BLaER1 (cell line): ENCODE measurements around the gene GRSF1.
"Not testable (repeated sequence)": the region's sequence is repeated elsewhere in the genome, so short reads cannot be mapped to it uniquely, and the experiment has no call there.

Experiments
- H3K27ac ChIP-seq: shearing (Covaris generic); formaldehyde crosslinking; 2 replicates; pipeline ENCODE4 v1.8.1; 2022
- H3K27me3 ChIP-seq: shearing (Covaris generic); formaldehyde crosslinking; 2 replicates; pipeline ENCODE4 v1.8.1; 2022
- H3K36me3 ChIP-seq: shearing (Covaris generic); formaldehyde crosslinking; 2 replicates; pipeline ENCODE4 v1.8.1; 2022
- H3K4me1 ChIP-seq: shearing (Covaris generic); formaldehyde crosslinking; 2 replicates; pipeline ENCODE4 v1.8.1; 2022
- H3K4me2 ChIP-seq: shearing (Covaris generic); formaldehyde crosslinking; 2 replicates; pipeline ENCODE4 v1.8.1; 2022
- H3K4me3 ChIP-seq: shearing (Covaris generic); formaldehyde crosslinking; 2 replicates; pipeline ENCODE4 v1.8.1; 2022
- H3K9ac ChIP-seq: shearing (Covaris generic); formaldehyde crosslinking; 2 replicates; pipeline ENCODE4 v1.8.1; 2022
- H3K9me3 ChIP-seq: shearing (Covaris generic); formaldehyde crosslinking; 2 replicates; pipeline ENCODE4 v1.8.1; 2022
- H4K20me1 ChIP-seq: shearing (Covaris generic); formaldehyde crosslinking; 2 replicates; pipeline ENCODE4 v1.8.1; 2022
- Cebpa-rat ChIP-seq: shearing (Covaris generic); IDR thresholded peaks from 2 replicates; pipeline ENCODE4 v1.8.1; 2022

GRSF1 gene

GRCh38 chr4:70808151-70808550 lies 31.5 kb downstream of the GRSF1 start:
- no peaks in the 10 kb centered on the region for H4K20me1 ChIP-seq
- 0 out of 2 replicates have a peak, but pooled peaks cover 5% of the 10 kb centered on the region for H3K36me3 ChIP-seq
- H3K27me3 ChIP-seq = no peaks in the 10 kb centered on the region
- no peak overlapping the region for H3K4me3 ChIP-seq
- H3K9ac ChIP-seq = no peak overlapping the region
- TF ChIP-seq Cebpa-rat = no peak
- H3K9me3 ChIP-seq = no peaks in the 10 kb centered on the region
- H3K27ac ChIP-seq = no peak overlapping the region
- no peaks in the 10 kb centered on the region for H3K4me1 ChIP-seq
- no peak overlapping the region for H3K4me2 ChIP-seq

- H3K4me2 ChIP-seq = no peak overlapping the region
- no peak overlapping the region for H3K9ac ChIP-seq
- no peak overlapping the region for H3K4me3 ChIP-seq
- no peaks in the 10 kb centered on the region for H3K27me3 ChIP-seq
- H3K4me1 ChIP-seq = no peaks in the 10 kb centered on the region
- peaks cover 13% of the 10 kb centered on the region; the same call in 1 of the 2 replicates for H3K36me3 ChIP-seq
- no peaks in the 10 kb centered on the region for H3K9me3 ChIP-seq
- no peak overlapping the region for H3K27ac ChIP-seq
- no peak for TF ChIP-seq Cebpa-rat
- no peaks in the 10 kb centered on the region for H4K20me1 ChIP-seq
These were observed 36.6 kb downstream of the GRSF1 start for GRCh38 chr4:70802928-70803580.

- no peaks in the 10 kb centered on the region for H3K4me1 ChIP-seq
- H3K4me3 ChIP-seq = no peak overlapping the region
- no peak overlapping the region for H3K9ac ChIP-seq
- TF ChIP-seq Cebpa-rat = no peak
- no peaks in the 10 kb centered on the region for H3K9me3 ChIP-seq
- no peaks in the 10 kb centered on the region for H3K27me3 ChIP-seq
- H4K20me1 ChIP-seq = no peaks in the 10 kb centered on the region
- H3K4me2 ChIP-seq = no peak overlapping the region
- H3K27ac ChIP-seq = no peak overlapping the region
- H3K36me3 ChIP-seq = peaks cover 17% of the 10 kb centered on the region
These were observed 38.4 kb downstream of the GRSF1 start for GRCh38 chr4:70801265-70801809.

GRCh38 chr4:70793626-70794025 lies 46.1 kb downstream of the GRSF1 start:
- H3K36me3 ChIP-seq = peaks cover 30% of the 10 kb centered on the region
- no peak overlapping the region for H3K27ac ChIP-seq

GRCh38 chr4:70788733-70789132 lies 51.0 kb downstream of the GRSF1 start:
- no peak overlapping the region for H3K4me3 ChIP-seq
- no peak overlapping the region for H3K9ac ChIP-seq
- TF ChIP-seq Cebpa-rat = no peak
- no peak overlapping the region for H3K27ac ChIP-seq
- H3K27me3 ChIP-seq = no peaks in the 10 kb centered on the region
- H4K20me1 ChIP-seq = no peaks in the 10 kb centered on the region
- H3K4me2 ChIP-seq = no peak overlapping the region
- H3K4me1 ChIP-seq = peaks cover 3% of the 10 kb centered on the region; the same call in 1 of the 2 replicates
- peaks cover 33% of the 10 kb centered on the region for H3K36me3 ChIP-seq
- no peaks in the 10 kb centered on the region for H3K9me3 ChIP-seq

More at GRCh38 chr4:70793626-70794025, 46.1 kb downstream of the GRSF1 start:
- H3K27me3 ChIP-seq = no peaks in the 10 kb centered on the region
- H3K4me2 ChIP-seq = no peak overlapping the region
- peaks cover 3% of the 10 kb centered on the region; the same call in 1 of the 2 replicates for H3K4me1 ChIP-seq
- no peaks in the 10 kb centered on the region for H4K20me1 ChIP-seq
- H3K4me3 ChIP-seq = no peak overlapping the region
- H3K9ac ChIP-seq = no peak overlapping the region
- TF ChIP-seq Cebpa-rat = no peak
- 0 out of 2 replicates have a peak, but pooled peaks cover 4% of the 10 kb centered on the region for H3K9me3 ChIP-seq

- no peak overlapping the region for H3K9ac ChIP-seq
- peaks cover 3% of the 10 kb centered on the region; the same call in 1 of the 2 replicates for H3K4me1 ChIP-seq
- no peaks in the 10 kb centered on the region for H4K20me1 ChIP-seq
- H3K27ac ChIP-seq = no peak overlapping the region
- no peak overlapping the region for H3K4me3 ChIP-seq
- H3K9me3 ChIP-seq = no peaks in the 10 kb centered on the region
- no peak overlapping the region for H3K4me2 ChIP-seq
- peaks cover 29% of the 10 kb centered on the region for H3K36me3 ChIP-seq
- no peaks in the 10 kb centered on the region for H3K27me3 ChIP-seq
- TF ChIP-seq Cebpa-rat = no peak
These were observed 52.2 kb downstream of the GRSF1 start for GRCh38 chr4:70787496-70787895.

- H3K9me3 ChIP-seq = no peaks in the 10 kb centered on the region
- H4K20me1 ChIP-seq = no peaks in the 10 kb centered on the region
- no peaks in the 10 kb centered on the region for H3K4me1 ChIP-seq
- no peak overlapping the region for H3K9ac ChIP-seq
- H3K4me3 ChIP-seq = no peak overlapping the region
- no peak overlapping the region for H3K27ac ChIP-seq
- H3K36me3 ChIP-seq = peaks cover 48% of the 10 kb centered on the region
- H3K27me3 ChIP-seq = no peaks in the 10 kb centered on the region
- no peak overlapping the region for H3K4me2 ChIP-seq
- no peak for TF ChIP-seq Cebpa-rat
These were observed 56.6 kb downstream of the GRSF1 start for GRCh38 chr4:70783096-70783495.

- no peak for TF ChIP-seq Cebpa-rat
- Histone ChIP-seq H3K27me3 (no peaks in the 10 kb centered on the region), H3K4me2 (no peak overlapping the region), H3K4me1 (no peaks in the 10 kb centered on the region), H3K4me3 (no peak overlapping the region), H4K20me1 (no peaks in the 10 kb centered on the region), H3K36me3 (peaks cover 36% of the 10 kb centered on the region), H3K9ac (no peak overlapping the region), H3K27ac (no peak overlapping the region), H3K9me3 (no peaks in the 10 kb centered on the region)
These were observed 60.7 kb downstream of the GRSF1 start for GRCh38 chr4:70778888-70779422.

- Histone ChIP-seq H3K27me3 (no peaks in the 10 kb centered on the region), H3K27ac (no peak overlapping the region), H4K20me1 (no peaks in the 10 kb centered on the region), H3K9ac (no peak overlapping the region), H3K4me2 (no peak overlapping the region), H3K36me3 (peaks cover 40% of the 10 kb centered on the region), H3K4me3 (no peak overlapping the region), H3K9me3 (no peaks in the 10 kb centered on the region), H3K4me1 (no peaks in the 10 kb centered on the region)
- TF ChIP-seq Cebpa-rat = no peak
These were observed 66.6 kb downstream of the GRSF1 start for GRCh38 chr4:70772929-70773555.

GRCh38 chr4:70769396-70769795 lies 70.3 kb downstream of the GRSF1 start:
- not testable (repeated sequence) for H4K20me1 ChIP-seq, H3K9me3 ChIP-seq, H3K9ac ChIP-seq, H3K4me2 ChIP-seq, H3K4me1 ChIP-seq, H3K27ac ChIP-seq, H3K4me3 ChIP-seq, H3K27me3 ChIP-seq
- peaks cover 54% of the 10 kb centered on the region for H3K36me3 ChIP-seq
